GM18870 (cell line): ENCODE results near the gene AMOTL2.

Experiments used
- ATAC-seq: cut with Tn5 transposase; IDR thresholded peaks from one replicate; pipeline ENCODE4 v1.9.1; 2021; ENCODE audit warnings: moderate library complexity; ENCODE audit not compliant: unreplicated experiment

Gene AMOTL2

DNA sequence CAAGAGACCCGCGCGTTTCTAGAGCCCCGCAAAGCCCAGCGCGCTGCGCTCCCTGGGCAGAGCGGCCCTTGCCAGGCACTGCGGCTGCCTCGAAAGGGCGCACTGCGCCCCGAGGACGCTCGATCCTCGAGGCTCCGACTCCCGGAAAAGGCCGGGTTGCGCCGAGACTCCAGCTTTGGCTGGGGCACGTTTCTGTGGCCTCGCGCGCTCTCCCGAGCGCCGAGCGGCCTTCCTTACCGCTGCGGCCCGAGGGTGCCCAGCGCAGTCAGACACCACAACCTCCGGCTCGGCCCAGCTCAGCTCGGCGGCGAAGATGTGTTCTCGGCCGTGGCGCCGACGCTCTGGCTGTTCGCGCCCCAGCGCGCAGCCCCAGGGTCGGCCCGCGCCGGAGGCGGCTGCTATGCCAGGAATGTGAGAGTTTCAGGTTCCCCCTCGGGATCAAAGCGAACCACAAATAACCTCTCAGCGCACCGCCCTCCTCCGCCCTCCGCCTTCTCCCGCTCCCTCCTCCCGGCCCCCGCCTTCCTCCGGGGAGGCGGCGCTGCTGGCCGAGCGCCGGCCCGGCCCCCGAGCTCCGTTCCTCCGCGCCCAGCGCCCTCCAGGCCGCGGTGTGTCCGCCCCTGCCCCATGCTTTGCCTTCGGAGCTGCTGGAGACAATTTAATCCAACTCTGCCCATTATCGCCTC is at the start of gene AMOTL2:
AMOTL2 (minus strand) TSS at position 343 of the 686 bp plus-strand sequence. CDS start 3,014 bp downstream, outside the sequence.
- ATAC-seq, result no peak

DNA sequence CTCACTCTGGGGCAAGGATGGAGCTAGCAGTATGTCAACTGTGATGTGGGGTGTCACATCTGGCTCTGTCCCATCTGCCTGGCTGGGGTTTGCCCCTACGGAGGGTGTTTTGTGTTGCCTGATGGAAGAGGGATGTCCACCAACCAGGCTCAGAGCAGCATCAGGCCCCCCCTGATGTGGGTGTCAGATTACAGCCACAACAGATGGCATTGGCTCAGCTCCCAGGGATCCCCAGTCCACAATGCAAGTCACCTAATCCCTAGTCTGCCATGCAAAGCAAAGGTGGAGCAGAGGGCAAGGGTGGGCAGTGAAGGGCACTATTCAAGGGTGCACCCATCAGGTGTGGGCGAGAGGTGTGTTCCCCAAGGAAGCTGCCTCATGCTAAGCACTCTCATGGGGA is 48.9 kb upstream of the AMOTL2 start:
- ATAC-seq, result no peak

DNA sequence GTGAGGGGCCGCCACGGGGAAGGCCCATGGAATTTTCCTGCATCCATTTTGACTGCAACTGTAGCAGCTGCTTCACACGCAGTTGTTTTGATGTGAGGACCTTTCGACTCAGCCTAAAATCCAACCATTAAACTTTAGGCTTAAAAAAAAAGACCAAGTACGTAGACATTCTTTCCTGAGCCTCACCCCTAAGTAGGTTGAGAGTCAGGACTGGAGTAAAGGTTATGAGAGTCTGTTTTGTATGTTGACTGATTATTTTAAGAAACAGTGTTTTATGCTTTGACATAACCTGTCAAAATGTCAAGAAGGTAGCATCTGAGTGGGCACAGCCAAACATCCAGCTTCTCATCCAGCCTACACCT is 45.7 kb upstream of the AMOTL2 start:
- no peak for ATAC-seq

DNA sequence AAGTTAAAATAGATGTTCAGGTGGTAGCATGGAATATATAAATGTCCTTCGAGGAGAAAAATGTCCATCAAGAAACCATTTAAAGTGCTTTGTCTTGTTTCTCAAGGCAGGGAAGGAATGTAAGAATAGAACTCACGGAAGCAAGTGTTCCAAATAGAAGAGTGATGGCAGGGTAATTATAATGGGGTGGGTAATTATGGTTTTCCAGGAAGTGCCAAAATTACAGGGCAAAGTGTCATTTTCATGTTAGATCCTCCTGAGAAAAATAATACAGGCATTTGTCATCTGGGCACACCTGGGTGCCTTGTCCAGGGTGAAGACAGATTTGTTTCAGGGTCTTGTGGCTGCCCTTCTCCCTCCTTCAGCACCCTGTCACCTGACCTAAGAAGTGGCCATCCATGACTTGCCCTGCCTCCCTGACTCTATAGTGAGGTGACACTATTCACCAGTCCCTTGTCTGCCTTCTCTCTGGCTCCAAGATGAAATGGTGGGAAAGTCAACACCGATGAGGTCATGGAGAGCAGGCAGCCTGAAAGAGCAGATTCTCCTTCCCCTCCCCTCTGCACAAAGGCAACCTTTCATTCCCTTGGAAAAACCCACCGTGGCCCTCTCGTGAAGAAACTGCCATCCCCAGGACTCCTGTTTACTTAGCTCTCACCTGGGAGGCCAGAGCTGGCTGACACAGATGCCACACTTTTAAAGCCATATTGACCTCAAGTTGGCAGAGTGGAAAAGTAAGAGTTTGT is 45.1 kb upstream of the AMOTL2 start:
- no peak for ATAC-seq

DNA sequence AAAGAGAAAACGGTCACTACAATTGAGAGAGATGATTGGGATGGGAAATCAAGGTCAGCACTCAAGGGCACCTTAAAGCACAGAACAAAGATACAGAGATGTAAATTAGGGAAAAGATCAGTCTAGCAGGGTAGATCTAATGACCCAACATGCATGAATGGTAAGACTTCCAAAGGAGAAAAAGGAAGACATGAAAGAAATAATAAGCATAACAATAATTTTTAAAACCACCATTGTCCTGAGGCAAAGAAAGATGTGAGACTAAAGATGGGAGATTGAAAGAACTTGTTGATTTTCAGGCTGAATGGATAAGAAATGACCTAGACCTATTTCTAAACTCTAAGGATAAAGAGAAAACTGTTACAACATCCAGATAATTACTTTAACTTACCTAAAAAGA is 34.8 kb upstream of the AMOTL2 start:
- no peak for ATAC-seq

DNA sequence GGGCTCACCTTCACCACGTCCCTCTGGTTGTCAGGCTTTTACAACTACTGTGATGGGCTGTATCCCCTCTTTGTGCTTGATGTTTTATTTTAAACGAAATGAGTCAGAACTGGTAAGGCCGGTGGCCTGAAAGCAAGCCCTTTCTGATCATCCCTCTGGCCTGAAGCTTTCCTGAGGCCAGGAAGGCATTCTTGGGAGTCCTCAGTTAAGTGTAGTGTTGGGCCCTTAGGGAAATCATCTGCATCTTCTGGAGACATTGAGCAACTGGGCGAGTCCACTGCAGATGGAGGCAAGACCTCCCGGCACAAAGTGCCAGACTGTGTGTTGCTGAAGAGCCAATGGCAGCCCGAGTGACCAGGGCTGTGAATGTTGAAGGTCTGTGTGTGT is 33.0 kb upstream of the AMOTL2 start:
- no peak for ATAC-seq

DNA sequence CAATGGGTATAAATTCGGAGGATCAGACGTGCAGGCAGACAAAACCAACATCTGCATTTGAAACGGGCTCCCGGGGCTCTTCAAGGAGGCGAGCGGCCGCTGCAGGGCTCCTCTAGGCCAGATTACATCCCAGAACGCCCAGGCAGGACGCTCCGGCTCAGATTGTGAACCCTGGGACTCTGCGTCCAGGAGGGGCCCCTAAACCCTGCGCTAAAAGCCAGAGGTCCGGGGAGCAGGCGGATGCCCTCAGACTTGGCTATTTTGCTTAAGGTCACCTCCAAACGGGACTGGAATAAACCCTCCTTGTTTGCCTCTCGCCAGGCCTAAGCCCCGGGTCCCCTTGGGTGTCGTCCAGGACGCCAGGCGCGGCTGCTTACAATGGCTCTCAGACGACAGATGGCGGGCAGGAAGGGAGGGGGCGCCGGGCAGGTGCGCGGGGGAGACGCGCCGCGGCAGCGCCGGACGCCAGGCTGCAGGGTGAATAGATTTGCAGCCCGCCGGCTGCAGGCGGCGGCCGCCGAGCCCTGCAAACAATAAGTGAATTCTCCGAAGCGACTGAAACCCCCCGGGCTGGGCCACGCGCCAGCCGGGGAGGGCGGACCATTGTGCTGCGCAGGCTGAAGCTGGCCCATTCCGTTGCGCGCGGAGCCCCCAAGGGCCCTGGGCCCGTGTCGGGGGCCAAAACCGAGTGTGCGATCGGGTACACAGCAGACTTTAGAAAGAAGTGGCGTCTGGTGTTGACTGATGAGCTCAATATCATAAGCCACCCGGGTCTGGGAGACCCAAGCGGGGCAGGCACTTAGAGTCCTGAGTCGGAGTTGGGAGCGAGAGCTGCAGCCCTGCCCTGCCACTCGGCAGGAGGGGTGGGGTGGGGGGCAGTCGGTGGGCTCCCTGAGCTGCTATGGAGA is 32.3 kb upstream of the AMOTL2 start:
- no peak for ATAC-seq

DNA sequence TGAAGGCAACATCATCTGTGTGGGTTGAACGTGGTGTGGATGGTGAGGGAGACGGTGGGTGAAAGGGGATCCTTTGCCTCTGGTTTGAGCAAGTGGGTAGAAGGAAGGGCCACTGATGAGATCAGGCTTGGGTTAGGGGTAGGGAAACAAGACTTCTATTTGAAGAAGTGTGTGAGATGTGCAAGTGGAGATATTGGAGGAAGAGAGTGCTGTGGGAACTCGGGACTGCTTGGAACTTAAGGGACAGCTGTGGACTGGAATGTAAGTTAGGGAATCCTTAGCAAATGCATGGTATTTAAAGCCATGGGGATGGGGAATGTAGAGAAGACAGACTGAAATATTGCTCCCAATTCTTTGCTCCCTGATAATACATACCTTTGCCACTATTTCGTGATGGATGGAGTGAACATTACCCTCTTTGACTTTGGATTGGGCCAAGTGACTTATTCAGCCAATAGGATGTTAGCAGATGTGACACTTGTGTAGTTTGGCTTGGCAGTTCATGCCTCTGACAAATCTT is 30.2 kb upstream of the AMOTL2 start:
- no peak for ATAC-seq

DNA sequence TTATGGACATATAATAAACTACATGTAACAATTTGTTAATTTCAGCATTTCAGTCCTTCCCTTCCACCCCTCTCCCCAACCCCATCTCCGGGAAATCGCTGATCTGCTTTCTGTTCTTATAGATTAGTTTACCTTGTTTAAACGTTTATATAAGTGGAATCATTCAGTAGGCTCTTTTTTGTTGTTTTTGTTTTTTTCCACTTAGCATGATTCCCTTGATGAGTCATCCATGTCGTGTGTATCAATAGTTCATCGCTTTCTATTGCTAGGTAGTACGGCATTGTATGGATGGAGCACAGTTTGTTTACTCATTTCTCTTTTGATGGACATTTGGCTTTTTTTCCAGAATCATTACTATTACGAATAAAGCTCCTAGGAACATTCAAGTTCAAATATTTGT is 23.5 kb upstream of the AMOTL2 start:
- no peak for ATAC-seq

DNA sequence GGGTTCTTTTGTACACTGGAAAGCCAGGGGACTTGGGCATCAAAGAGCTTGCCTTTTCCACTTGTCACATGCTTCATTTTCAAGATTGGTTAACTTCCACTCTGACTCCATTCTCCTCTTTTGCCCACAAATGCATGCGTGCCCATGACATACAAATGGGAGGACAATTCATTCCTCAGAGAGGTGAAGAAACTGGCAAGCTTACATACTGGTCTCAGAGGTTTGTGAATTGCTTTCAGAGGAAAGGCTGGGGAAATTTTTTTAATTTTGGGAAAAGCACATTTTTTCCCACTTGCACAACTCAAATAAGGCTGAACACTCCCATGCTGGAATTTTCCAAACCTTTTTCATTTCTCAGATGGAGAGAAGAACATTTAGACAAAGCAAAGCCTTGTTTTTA is 20.9 kb upstream of the AMOTL2 start:
- ATAC-seq, result no peak

DNA sequence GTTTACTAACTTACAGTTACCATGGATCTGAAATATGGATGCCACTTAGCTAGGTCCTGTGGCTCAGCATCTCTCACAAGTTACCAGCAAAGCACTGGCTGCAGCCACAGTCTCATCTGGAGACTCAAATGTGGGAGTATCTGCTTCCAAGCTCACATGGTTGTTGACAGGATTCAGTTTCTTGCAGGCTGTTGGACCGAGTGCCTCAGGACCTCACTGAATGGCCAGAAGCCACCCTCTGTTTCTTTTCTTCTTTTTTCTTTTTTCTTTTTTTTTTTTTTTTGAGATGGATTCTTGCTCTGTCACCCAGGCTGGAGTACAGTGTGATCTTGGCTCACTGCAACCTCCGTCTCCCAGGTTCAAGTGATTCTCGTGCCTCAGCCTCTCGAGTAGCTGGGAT is 20.1 kb upstream of the AMOTL2 start:
- no peak for ATAC-seq

DNA sequence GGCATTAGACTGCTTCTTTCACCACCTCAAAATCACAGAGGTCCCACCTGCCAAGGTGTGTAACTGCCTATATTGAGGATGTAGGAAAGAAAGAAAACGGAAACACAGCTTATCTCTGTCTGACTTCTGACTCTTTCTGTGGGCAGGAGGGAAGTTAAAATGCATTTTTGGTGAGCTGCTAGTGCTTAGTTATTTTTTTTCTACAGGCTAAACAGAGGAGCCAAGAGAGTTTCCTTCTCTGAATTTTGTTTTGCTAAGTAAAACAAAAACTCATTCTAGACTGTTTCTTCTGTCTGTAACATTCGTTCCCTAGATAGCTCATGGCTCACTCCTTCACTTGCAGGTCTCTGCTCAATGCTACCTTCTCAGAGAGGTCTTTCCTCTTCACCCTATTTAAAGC is 18.8 kb upstream of the AMOTL2 start:
- ATAC-seq, result no peak

DNA sequence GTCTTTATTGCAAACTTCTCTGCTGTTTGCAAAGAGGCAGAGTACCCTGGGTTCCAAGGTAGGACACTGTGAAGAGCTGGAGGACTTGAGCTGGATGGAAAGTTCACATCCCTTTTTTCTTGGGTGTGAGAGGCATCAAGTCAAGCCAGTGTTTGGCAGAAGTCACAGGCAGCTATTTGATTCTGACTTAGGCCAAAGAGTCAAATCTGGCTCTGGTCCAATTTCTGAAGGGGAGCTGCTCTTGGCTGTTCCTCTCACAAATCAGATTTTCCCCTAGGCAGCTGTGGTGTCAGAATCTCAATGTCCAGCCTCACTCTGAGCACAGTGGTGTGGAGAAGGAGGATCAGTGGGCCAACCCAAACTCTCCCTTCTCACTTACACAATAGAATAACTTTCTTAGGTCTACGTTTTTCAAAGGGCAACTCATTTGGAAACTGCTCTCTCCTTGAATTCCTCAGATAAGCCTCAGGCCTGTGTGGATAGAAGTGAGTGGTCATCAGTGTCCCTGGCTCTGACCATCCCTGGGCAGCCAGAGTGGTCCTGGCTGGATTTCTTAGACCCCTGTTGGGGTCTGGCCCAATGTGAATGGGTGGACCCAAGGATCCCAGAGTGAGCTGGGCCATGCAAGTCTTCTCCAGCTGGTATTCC is 18.2 kb upstream of the AMOTL2 start:
- no peak for ATAC-seq

DNA sequence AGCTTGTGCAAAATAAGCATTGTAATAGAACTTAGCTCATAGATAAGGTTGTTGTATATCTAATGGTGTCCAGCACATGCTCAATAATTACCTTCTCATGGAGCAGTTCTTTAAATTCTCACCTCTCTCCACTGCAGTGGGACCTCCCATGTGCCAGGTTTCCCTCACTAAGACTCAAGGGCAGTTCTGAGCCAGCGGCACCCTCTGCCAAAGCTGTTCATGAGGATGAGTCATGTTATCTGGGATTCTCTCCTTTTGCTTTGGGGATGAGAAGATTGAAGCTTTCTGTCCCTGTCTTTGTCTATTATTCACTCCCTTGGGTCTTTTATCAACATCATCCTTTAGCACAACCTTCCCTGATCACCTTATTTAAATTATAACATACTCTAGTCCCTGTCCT is 15.6 kb upstream of the AMOTL2 start:
- no peak for ATAC-seq

DNA sequence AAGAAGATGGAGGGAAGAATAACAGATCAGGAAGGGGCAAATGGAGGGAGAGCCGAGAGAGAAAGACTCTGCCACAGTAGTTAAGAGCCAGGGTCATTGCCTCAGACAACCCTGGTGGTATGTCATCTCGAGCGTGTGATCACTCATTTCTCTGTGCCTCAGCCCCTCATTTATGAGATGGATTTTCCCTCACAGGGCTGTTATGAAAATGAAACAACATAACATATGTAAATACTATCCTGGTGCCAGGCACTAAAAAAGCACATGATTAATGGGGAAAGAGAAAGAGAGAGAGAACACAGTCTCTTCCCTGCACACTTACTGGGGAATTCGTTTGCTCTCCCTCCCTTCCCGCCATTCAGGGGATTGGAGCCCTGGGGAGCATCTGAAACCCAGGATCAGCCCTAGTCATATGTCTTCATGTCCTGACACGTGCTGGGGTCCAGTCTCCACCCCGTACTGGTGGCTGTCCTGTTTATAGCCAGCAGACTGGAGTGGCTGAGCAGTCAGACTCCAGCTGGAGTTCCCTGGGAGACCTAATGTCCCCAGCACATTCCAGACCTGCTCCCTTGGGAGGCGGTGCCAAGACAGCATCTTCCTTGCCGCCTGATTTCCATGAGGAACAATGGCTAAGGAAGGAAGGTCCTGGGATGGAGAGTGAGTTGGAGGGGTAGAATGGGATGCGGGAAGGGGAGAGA is 14.7 kb upstream of the AMOTL2 start:
- ATAC-seq, result no peak

DNA sequence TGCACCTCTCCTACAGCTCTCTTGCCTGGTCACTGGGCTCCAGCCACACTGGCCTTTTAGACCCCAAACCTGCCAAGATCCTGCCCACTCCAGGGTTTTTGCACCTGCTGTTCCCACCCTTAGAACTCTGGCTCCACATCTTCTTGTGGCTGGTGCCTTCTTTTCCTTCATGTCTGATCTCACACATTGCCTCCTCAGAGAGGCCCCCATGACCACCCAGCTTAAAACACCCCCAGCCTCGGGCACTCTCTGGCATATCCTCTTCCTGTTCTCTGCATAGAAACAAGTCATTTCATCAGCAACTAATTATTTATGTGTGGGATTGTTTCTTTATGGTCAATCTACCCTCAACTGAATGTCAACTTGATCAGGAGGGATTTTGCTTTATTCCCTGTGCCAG is 14.0 kb upstream of the AMOTL2 start:
- no peak for ATAC-seq

DNA sequence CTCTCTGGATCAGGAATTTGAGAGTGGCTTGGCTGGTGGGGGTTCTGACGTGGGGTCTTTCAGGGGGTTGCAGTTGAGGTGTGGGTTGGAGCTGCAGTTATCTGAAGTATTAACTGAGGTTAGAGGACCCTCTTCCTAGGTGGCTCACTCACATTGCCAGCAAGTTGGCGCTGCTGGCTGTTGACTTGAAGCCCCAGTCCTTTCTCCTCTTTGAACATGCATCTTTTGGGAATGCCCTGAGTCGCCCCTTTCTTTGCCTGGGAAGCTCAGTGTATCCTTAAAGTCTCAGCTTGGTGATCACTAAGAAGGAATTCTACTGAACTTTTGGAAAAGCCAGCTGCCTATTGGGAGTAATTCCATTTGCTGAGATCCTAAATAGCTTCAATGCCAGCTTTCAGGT is 13.0 kb upstream of the AMOTL2 start:
- no peak for ATAC-seq

DNA sequence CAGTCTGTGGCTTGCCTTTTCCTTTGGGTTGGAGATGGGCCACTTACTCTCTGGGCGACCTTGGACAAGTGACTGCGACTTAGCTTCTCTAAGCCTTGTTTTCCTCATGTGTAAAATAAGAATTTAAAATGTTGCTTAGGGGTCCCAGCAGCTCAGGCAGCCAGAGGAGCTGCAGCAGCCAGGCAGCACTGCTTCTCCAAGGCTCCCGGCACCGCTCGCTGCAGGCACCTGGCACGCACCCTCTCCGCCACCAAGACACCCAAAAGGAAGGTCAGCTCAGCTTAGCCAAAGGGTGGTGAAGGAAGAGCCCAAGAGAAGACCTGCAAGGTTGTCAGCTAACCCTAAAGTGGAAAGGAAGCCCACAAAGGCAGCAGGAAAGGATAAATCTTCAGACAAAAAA is 10.7 kb upstream of the AMOTL2 start:
- ATAC-seq, result no peak

DNA sequence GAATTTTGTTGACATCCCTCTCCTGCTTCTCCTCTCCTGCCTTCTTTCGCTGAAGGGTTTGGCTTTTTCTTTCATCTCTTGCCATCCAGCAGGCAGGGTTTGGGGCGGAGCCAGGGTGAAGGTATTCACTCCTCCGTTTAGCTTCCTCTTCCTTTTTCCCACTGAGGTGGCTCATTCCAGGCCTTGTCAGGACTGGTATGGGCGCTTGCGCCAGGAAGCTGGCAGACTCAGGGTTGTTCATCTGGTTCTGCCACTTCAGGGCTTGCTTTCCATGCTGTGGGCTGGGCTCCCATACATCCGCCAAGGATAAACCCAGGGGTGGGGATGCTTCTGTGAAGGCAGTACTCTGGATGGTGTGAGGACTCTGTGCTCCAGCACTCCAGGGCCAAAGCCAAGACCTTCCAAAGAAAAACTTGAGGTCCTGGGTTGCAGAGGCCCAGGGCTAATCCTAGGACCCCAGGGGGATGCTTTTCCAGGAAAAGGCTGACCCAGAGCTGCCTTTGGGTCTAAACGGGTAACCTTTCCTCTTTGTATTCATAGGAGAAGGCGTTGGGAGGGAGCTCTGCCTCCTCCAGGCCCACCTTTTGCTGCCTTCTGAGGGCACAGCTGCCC is 7.7 kb upstream of the AMOTL2 start:
- no peak for ATAC-seq

DNA sequence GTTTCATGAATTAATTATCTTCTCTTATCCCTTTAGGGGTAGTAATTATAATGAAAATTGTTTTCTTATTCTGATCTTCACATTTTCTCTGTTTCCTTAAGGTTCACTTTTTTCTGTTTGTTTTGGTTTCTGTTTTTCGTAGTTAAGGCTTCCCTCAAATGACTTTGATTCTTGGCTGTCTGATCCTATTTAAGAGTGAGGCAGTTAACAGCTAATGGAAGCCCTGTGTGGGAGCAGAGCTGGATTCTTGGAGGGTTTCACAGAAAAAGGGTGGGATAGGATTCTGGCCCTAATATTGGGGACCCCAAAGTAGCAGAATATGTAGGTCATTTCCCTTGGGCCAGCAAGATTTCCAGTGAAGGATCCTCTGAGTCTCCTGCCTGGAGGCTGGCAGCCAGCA is 6.8 kb upstream of the AMOTL2 start:
- no peak for ATAC-seq
